Endothelial cell (in vitro differentiated cells): ENCODE data around the gene SMAP2. TPM values are rescaled to one million over a fixed set of nuclear protein-coding genes. Genes with fewer than 3 reads are reported as not detected.

Source experiments
- DNase-seq: peaks from one replicate; pipeline ENCODE4 v3.0.0; 2021; ENCODE audit warnings: low spot score
- H3K27ac Mint-ChIP-seq: one replicate; pipeline ENCODE4 v1.8.0; 2021; ENCODE audit warnings: mixed read lengths, inconsistent platforms; ENCODE audit not compliant: unreplicated experiment
- H3K27me3 Mint-ChIP-seq: one replicate; pipeline ENCODE4 v1.8.0; 2021; ENCODE audit warnings: mild to moderate bottlenecking, moderate library complexity, mixed read lengths, inconsistent platforms; ENCODE audit not compliant: unreplicated experiment
- H3K36me3 Mint-ChIP-seq: one replicate; pipeline ENCODE4 v1.8.0; 2021; ENCODE audit warnings: mild to moderate bottlenecking, low read depth, mixed read lengths, inconsistent platforms; ENCODE audit not compliant: unreplicated experiment
- H3K4me1 Mint-ChIP-seq: one replicate; pipeline ENCODE4 v1.8.0; 2021; ENCODE audit warnings: mild to moderate bottlenecking, mixed read lengths, inconsistent platforms; ENCODE audit not compliant: unreplicated experiment
- H3K4me3 Mint-ChIP-seq: one replicate; pipeline ENCODE4 v1.8.0; 2021; ENCODE audit warnings: mild to moderate bottlenecking, mixed read lengths, inconsistent platforms; ENCODE audit not compliant: unreplicated experiment
- H3K9me3 Mint-ChIP-seq: one replicate; pipeline ENCODE4 v1.8.0; 2021; ENCODE audit warnings: mixed read lengths, inconsistent platforms; ENCODE audit not compliant: unreplicated experiment
- CTCF ChIP-seq: fragments of 200-600 bp; sonication (generic); IDR thresholded peaks from one replicate; pipeline ENCODE4 v1.5.0; 2021; ENCODE audit warnings: antibody characterized with exemption; ENCODE audit not compliant: unreplicated experiment
- total RNA-seq: library from RNA; stranded (reverse); fragmentation: NEBNext Ultra II Directional; extraction: Animal tissue kit (Norgen Biotek cat#: 25700); gene quantifications from one replicate; pipeline ENCODE4 v1.2.1, GENCODE V29; 2021; ENCODE audit not compliant: unreplicated experiment

The SMAP2 gene
- total RNA-seq, 1 donor from 2014 or later: 12.1 TPM

DNA sequence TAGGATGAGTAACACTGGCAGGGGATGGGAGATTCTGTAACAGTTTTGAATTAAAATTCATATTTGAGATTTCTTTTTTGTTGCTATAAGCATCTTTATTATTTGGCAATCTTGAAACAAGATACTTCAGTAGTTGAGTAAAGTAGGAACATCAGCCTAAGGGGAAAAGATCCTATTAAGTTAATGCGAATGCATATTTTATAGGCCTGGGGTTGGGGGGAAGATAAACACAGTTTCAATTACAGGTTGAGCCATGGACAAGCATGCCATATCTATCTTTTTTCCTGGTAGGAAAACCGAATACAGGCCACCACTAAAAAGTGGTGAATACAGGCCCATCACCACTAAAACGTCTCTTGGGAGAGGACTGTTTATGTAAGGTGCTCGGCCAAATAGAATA, 32.3 kb downstream of the SMAP2 start:
- Mint-ChIP-seq H3K4me1 (no peaks in the 10 kb centered on the region), H3K36me3 (no peaks in the 10 kb centered on the region), H3K27ac (no peak overlapping the region), H3K9me3 (no peaks in the 10 kb centered on the region), H3K4me3 (no peak overlapping the region), H3K27me3 (no peaks in the 10 kb centered on the region)
- no peak for TF ChIP-seq CTCF
- no peak for DNase-seq

GRCh38 chr1:40407453-40407852, 33.9 kb downstream of the SMAP2 start:
- H3K4me1 Mint-ChIP-seq: no peaks in the 10 kb centered on the region
- no peaks in the 10 kb centered on the region for H3K27me3 Mint-ChIP-seq
- H3K4me3 Mint-ChIP-seq: no peak overlapping the region
- no peak overlapping the region for H3K27ac Mint-ChIP-seq
- no peak for DNase-seq
- no peak for TF ChIP-seq CTCF
- H3K9me3 Mint-ChIP-seq: no peaks in the 10 kb centered on the region
- H3K36me3 Mint-ChIP-seq: no peaks in the 10 kb centered on the region

DNA sequence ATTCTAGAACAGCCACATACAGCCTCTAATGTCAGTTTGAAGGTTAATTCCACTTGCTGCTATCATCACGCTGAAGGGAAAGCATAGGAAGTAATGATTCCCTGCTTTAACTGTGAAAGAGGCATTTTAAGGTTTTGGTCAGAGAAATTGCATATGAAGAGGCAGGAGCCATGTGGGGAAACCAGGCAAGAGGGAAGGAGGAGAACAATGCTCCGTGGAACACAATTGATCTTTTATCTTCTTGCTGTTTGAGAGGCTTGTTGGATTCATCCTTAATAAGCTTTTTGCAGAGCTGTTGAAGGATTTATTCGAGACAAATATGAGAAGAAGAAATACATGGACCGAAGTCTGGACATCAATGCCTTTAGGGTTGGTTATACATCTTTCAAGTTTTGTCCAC, 35.9 kb downstream of the SMAP2 start:
- no peak for DNase-seq
- Mint-ChIP-seq H3K27ac (no peak overlapping the region), H3K4me1 (no peaks in the 10 kb centered on the region), H3K9me3 (no peaks in the 10 kb centered on the region), H3K4me3 (no peak overlapping the region), H3K36me3 (no peaks in the 10 kb centered on the region), H3K27me3 (no peaks in the 10 kb centered on the region)
- TF ChIP-seq CTCF: no peak

DNA sequence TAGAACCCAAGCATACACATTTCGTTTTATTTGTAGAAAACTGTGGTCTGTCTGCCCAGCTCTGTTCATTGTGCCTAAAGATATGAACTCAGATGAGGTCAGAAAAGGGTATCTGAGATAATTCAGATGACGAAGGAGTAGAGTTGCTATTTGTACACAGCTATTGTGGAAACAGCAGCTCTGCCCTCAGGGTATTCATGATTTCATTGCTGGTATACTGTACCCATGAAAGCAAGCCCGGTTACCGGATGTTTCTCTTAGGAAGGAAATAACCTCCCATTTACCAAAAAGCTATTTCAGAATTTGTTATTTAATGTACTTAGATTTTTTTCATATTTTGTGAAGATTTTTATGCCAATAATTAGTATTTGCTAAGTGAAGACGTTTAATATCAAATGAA, 37.8 kb downstream of the SMAP2 start:
- Mint-ChIP-seq H3K4me1 (no peaks in the 10 kb centered on the region), H3K27me3 (no peaks in the 10 kb centered on the region), H3K4me3 (no peak overlapping the region), H3K36me3 (peaks cover 3% of the 10 kb centered on the region), H3K9me3 (no peaks in the 10 kb centered on the region), H3K27ac (no peak overlapping the region)
- TF ChIP-seq CTCF: no peak
- DNase-seq: no peak

GRCh38 chr1:40411843-40412242, 38.3 kb downstream of the SMAP2 start:
- no peak overlapping the region for H3K27ac Mint-ChIP-seq
- H3K4me3 Mint-ChIP-seq: no peak overlapping the region
- no peaks in the 10 kb centered on the region for H3K4me1 Mint-ChIP-seq
- H3K27me3 Mint-ChIP-seq: no peaks in the 10 kb centered on the region
- DNase-seq: no peak
- peaks cover 3% of the 10 kb centered on the region for H3K36me3 Mint-ChIP-seq
- TF ChIP-seq CTCF: no peak
- H3K9me3 Mint-ChIP-seq: no peaks in the 10 kb centered on the region
